Astrocyte (in vitro differentiated cells and primary cell): ENCODE results near the gene KIAA0232. TPM values are rescaled to one million over a fixed set of nuclear protein-coding genes. Genes with fewer than 3 reads are reported as not detected.

ENCODE experiments used
- DNase-seq: peaks from one replicate; pipeline ENCODE4 v3.0.0-alpha.2; 2010; ENCODE audit warnings: low read depth
- FAIRE-seq: peaks from 2 replicates; lab custom pipeline; 2011; peaks lifted over from hg19 to GRCh38; lab: Jason Lieb, UNC
- H2AFZ ChIP-seq: 2 replicates; pipeline ENCODE4 v1.6.0; 2012; ENCODE audit warnings: low read depth, low read length, inconsistent platforms
- H3K27ac ChIP-seq: 2 replicates; pipeline ENCODE4 v1.5.1; 2011; ENCODE audit warnings: low read depth, low read length, inconsistent platforms
- H3K27me3 ChIP-seq: 2 replicates; pipeline ENCODE4 v1.6.0; 2011; ENCODE audit warnings: low read length, inconsistent platforms; ENCODE audit not compliant: insufficient read depth
- H3K36me3 ChIP-seq: 2 replicates; pipeline ENCODE4 v1.5.1; 2011; ENCODE audit warnings: low read length, inconsistent platforms; ENCODE audit not compliant: insufficient read depth
- H3K4me1 ChIP-seq: 2 replicates; pipeline ENCODE4 v1.5.1; 2011; ENCODE audit warnings: low read length, inconsistent platforms; ENCODE audit not compliant: insufficient read depth
- H3K4me2 ChIP-seq: 2 replicates; pipeline ENCODE4 v1.6.0; 2012; ENCODE audit warnings: low read length, inconsistent platforms
- H3K4me3 ChIP-seq: 2 replicates; pipeline ENCODE4 v1.5.1; 2011; ENCODE audit warnings: low read depth, mild to moderate bottlenecking, low read length, inconsistent platforms; ENCODE audit not compliant: insufficient read depth
- H3K79me2 ChIP-seq: 2 replicates; pipeline ENCODE4 v1.6.0; 2012; ENCODE audit warnings: mild to moderate bottlenecking, low read length, inconsistent platforms; ENCODE audit not compliant: insufficient read depth
- H3K9ac ChIP-seq: 2 replicates; pipeline ENCODE4 v1.6.0; 2012; ENCODE audit warnings: mild to moderate bottlenecking, low read length, inconsistent platforms
- H3K9me3 ChIP-seq: 2 replicates; pipeline ENCODE4 v1.5.1; 2012; ENCODE audit warnings: low read depth, mild to moderate bottlenecking, low read length, inconsistent platforms; ENCODE audit not compliant: insufficient read depth
- H4K20me1 ChIP-seq: 2 replicates; pipeline ENCODE4 v1.6.0; 2012; ENCODE audit warnings: low read length, inconsistent platforms; ENCODE audit not compliant: insufficient read depth
- H3K27ac Mint-ChIP-seq: one replicate; pipeline ENCODE4 v1.8.0; 2021; ENCODE audit warnings: mild to moderate bottlenecking, mixed read lengths; ENCODE audit not compliant: unreplicated experiment
- H3K27me3 Mint-ChIP-seq: one replicate; pipeline ENCODE4 v1.8.0; 2021; ENCODE audit warnings: low read depth, mixed read lengths; ENCODE audit not compliant: unreplicated experiment
- H3K36me3 Mint-ChIP-seq: one replicate; pipeline ENCODE4 v1.8.0; 2021; ENCODE audit warnings: low read depth, mixed read lengths; ENCODE audit not compliant: unreplicated experiment
- H3K4me1 Mint-ChIP-seq: one replicate; pipeline ENCODE4 v1.8.0; 2021; ENCODE audit warnings: low read depth, mixed read lengths; ENCODE audit not compliant: unreplicated experiment
- H3K4me3 Mint-ChIP-seq: one replicate; pipeline ENCODE4 v1.8.0; 2021; ENCODE audit warnings: mild to moderate bottlenecking, moderate library complexity, mixed read lengths; ENCODE audit not compliant: unreplicated experiment
- H3K9me3 Mint-ChIP-seq: one replicate; pipeline ENCODE4 v1.8.0; 2021; ENCODE audit warnings: mild to moderate bottlenecking, mixed read lengths; ENCODE audit not compliant: unreplicated experiment
- CTCF ChIP-seq: IDR thresholded peaks from 2 replicates; pipeline ENCODE4 v1.5.1; 2011; ENCODE audit warnings: low read depth, mild to moderate bottlenecking, inconsistent platforms, low read length, moderate library complexity; ENCODE audit not compliant: insufficient read depth
- EZH2 ChIP-seq: IDR thresholded peaks from 2 replicates; pipeline ENCODE4 v1.6.1; 2012; ENCODE audit warnings: mild to moderate bottlenecking, low read length, inconsistent platforms; ENCODE audit not compliant: insufficient read depth
- total RNA-seq: library from RNA; stranded (reverse); gene quantifications from 2 replicates; pipeline ENCODE4 v1.2.1, GENCODE V29; 2021

The KIAA0232 gene
- total RNA-seq, 1 donor from 2014 or later: 27.6 TPM

- no peak overlapping the region for H3K4me3 ChIP-seq
- no peaks in the 10 kb centered on the region for H3K36me3 Mint-ChIP-seq
- TF ChIP-seq EZH2: no peak
- TF ChIP-seq CTCF: no peak
- no peak overlapping the region for H3K9ac ChIP-seq
- no peaks in the 10 kb centered on the region for H3K9me3 ChIP-seq
- H3K36me3 ChIP-seq: no peaks in the 10 kb centered on the region
- H3K9me3 Mint-ChIP-seq: peaks cover 3% of the 10 kb centered on the region
- no peaks in the 10 kb centered on the region for H3K27me3 Mint-ChIP-seq
- peak overlapping the region; percentile 1 for H3K27ac Mint-ChIP-seq
- no peak overlapping the region for H3K4me2 ChIP-seq
- no peak overlapping the region for H3K27ac ChIP-seq
- FAIRE-seq (no peak), DNase-seq (no peak)
- H3K4me1 Mint-ChIP-seq: no peaks in the 10 kb centered on the region
- no peaks in the 10 kb centered on the region for H3K79me2 ChIP-seq
- H3K27me3 ChIP-seq: no peaks in the 10 kb centered on the region
- H3K4me3 Mint-ChIP-seq: no peak overlapping the region
- peaks cover 14% of the 10 kb centered on the region for H3K4me1 ChIP-seq
- no peaks in the 10 kb centered on the region for H4K20me1 ChIP-seq
- H2AFZ ChIP-seq: peak overlapping the region; percentile 38
These were observed 30.7 kb upstream of the KIAA0232 start for GRCh38 chr4:6751611-6752485.

- H3K27me3 ChIP-seq: no peaks in the 10 kb centered on the region
- peaks cover 8% of the 10 kb centered on the region for H3K4me1 ChIP-seq
- no peak overlapping the region for H2AFZ ChIP-seq
- DNase-seq (no peak), FAIRE-seq (no peak)
- no peaks in the 10 kb centered on the region for H4K20me1 ChIP-seq
- H3K4me3 ChIP-seq: no peak overlapping the region
- H3K36me3 ChIP-seq: no peaks in the 10 kb centered on the region
- TF ChIP-seq CTCF (no peak), EZH2 (no peak)
- H3K36me3 Mint-ChIP-seq: no peaks in the 10 kb centered on the region
- no peak overlapping the region for H3K4me2 ChIP-seq
- H3K27ac ChIP-seq: no peak overlapping the region
- peak overlapping the region; percentile 1 for H3K27ac Mint-ChIP-seq
- H3K79me2 ChIP-seq: no peaks in the 10 kb centered on the region
- H3K4me1 Mint-ChIP-seq: no peaks in the 10 kb centered on the region
- no peaks in the 10 kb centered on the region for H3K9me3 ChIP-seq
- H3K27me3 Mint-ChIP-seq: no peaks in the 10 kb centered on the region
- H3K9ac ChIP-seq: no peak overlapping the region
- H3K9me3 Mint-ChIP-seq: peaks cover 3% of the 10 kb centered on the region
- no peak overlapping the region for H3K4me3 Mint-ChIP-seq
These were observed 30.1 kb upstream of the KIAA0232 start for GRCh38 chr4:6752486-6752829.

- H3K4me3 Mint-ChIP-seq: no peak overlapping the region
- DNase-seq (no peak), FAIRE-seq (no peak)
- H3K27ac ChIP-seq: no peak overlapping the region
- no peaks in the 10 kb centered on the region for H3K4me1 Mint-ChIP-seq
- H3K79me2 ChIP-seq: no peaks in the 10 kb centered on the region
- no peak overlapping the region for H3K27ac Mint-ChIP-seq
- H3K9me3 ChIP-seq: no peaks in the 10 kb centered on the region
- no peak overlapping the region for H3K9ac ChIP-seq
- H3K4me1 ChIP-seq: peaks cover 8% of the 10 kb centered on the region
- no peak overlapping the region for H3K4me2 ChIP-seq
- H3K9me3 Mint-ChIP-seq: peaks cover 3% of the 10 kb centered on the region
- no peaks in the 10 kb centered on the region for H3K27me3 ChIP-seq
- H4K20me1 ChIP-seq: no peaks in the 10 kb centered on the region
- H3K27me3 Mint-ChIP-seq: no peaks in the 10 kb centered on the region
- no peak overlapping the region for H3K4me3 ChIP-seq
- TF ChIP-seq EZH2 (no peak), CTCF (no peak)
- H2AFZ ChIP-seq: no peak overlapping the region
- H3K36me3 ChIP-seq: no peaks in the 10 kb centered on the region
- H3K36me3 Mint-ChIP-seq: no peaks in the 10 kb centered on the region
These were observed 29.4 kb upstream of the KIAA0232 start for GRCh38 chr4:6753103-6753560.
